Ramos (cell line): ENCODE results near the gene ASB8.

Experiments used
- in situ Hi-C: fragments of 300-500 bp; cut with MboI; formaldehyde crosslinking; loops from one replicate; pipeline ENCODE4 v1.14.3; 2022; ENCODE audit warnings: low sequenced_read_pairs; ENCODE audit not compliant: unreplicated experiment

ASB8 gene

GRCh38 chr12:48157018-48157888 is at the start of gene ASB8:
ASB8 (minus strand) TSS chr12:48157515; CDS start chr12:48153496, 4,019 bp downstream.
- in situ Hi-C loops = no loop called here

DNA sequence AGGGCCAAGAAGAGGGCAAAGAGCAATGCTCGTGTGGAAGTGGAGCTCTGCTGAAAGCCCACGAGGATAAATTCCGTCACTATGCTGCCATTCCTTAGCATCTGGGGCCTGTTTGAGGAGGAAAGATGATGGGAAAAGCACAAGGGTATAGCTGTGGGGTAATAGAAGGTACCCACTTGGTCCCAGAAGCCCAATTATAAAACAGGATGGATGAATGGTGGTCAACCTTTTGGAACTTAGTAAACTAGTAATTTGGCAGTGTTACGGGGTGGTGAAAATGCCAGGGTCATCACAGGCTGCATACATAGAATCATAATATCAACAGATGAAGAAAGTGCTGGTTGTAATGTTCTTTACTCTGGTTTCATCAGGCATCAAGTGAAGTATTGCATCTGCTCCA is 45.9 kb upstream of the ASB8 start, which contains the start of gene OR10AD1:
TSS of gene OR10AD1 (minus strand) at position 101 of the 400 bp plus-strand sequence. CDS start at position 101, 0 bp downstream.
- in situ Hi-C loops = no loop called here

DNA sequence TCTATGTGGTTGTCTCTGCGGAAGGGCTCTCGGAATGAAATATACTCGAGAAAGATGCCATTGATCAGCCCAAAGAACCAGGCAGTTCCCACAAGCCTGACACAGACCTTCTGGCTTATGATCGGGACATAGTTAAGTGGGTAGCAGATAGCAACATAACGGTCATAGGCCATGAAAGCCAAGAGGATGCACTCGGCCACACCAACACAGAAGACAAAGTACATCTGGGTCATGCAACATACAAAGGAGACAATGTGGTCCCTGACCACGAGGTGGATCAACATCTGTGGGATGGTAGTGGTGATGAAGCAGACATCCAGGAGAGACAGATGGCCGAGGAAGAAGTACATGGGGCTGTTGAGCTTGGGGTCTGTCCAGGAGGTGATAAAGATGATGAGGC is 45.5 kb upstream of the ASB8 start:
- in situ Hi-C loops = no loop called here

DNA sequence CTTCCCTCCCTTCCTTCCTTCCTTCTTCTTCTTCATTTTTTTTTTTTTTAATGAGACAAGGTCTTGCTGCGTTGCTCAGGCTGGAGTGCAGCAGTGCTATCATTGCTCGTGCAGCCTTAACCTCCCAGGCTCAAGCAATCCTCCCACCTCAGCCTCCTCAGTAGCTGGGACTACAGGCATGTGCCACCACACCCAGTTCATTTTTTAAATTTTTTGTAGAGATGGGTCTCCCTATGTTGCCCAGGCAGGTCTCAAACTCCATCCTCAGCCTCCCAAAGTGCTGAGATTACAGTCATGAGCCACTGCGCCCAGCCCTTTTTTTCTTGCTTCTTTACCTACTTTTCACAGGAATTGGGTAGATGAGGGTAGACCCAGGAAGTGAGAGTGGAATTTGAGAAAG is 44.2 kb upstream of the ASB8 start:
- in situ Hi-C loops = no loop called here

DNA sequence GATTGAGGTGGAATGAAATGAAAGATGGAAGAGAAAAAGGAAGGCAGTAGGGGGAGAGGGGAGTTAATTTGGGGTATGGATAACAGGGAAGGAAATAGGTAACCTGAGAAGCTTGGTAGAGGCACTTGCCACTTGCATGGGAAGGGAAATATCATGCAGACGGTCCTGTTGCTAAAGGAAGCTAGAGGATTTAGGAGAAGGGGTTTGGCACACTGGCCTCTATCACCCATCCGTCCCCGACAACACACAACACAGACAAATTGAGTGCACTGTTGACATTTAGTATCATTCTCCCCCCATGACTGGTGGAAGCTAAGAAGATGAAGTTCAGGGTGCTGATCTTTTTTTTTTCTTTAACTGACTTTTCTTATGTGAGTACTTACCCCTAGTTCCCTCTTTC is 43.8 kb upstream of the ASB8 start:
- in situ Hi-C loops = no loop called here

GRCh38 chr12:48199774-48200221 is 42.5 kb upstream of the ASB8 start:
- in situ Hi-C loops = no loop called here

GRCh38 chr12:48198985-48199384 is 41.7 kb upstream of the ASB8 start:
- in situ Hi-C loops = no loop called here

DNA sequence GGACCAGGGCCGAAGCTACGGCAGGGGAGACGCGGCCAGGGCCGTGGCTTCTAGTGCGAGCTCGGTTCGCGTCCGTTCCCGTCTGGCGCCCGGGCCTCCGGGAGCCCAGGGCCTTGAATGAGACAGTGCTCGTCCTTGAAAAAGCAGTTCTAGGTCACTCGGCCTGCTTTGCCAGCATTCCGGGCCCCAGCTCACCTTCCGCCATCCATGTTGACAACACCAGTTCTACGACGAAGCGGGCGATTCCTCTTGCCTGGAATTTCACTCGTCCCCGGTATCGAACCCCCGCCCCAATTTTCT is 41.3 kb upstream of the ASB8 start:
- in situ Hi-C loops = no loop called here

- in situ Hi-C loops = no loop called here
These were observed 40.8 kb upstream of the ASB8 start for GRCh38 chr12:48197971-48198671.

DNA sequence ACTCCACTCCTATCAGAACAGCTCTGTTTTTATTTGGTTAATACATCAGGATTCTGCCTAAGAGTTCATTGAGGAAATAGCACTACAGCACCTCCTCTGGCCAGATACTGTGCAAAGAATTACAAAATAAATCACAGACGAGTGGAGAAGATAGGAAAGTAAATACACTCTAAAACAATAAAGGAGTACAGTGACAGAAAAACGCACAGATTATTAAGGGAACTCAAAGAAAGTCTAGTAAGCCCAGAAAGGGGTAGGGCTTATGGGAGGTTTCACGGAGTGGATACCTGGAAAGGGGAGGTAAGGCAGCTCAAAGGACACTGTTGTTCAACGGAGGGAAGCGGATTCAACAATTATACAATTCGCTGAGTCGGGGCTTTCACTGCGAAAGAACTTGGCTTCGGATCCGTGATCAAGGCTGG is 40.2 kb upstream of the ASB8 start:
- in situ Hi-C loops = no loop called here

GRCh38 chr12:48194799-48195201 is 37.5 kb upstream of the ASB8 start:
- in situ Hi-C loops = no loop called here

- in situ Hi-C loops = no loop called here
These were observed 36.3 kb upstream of the ASB8 start for GRCh38 chr12:48193623-48194022.

- in situ Hi-C loops = no loop called here
These were observed 35.5 kb upstream of the ASB8 start for GRCh38 chr12:48192861-48193260.

DNA sequence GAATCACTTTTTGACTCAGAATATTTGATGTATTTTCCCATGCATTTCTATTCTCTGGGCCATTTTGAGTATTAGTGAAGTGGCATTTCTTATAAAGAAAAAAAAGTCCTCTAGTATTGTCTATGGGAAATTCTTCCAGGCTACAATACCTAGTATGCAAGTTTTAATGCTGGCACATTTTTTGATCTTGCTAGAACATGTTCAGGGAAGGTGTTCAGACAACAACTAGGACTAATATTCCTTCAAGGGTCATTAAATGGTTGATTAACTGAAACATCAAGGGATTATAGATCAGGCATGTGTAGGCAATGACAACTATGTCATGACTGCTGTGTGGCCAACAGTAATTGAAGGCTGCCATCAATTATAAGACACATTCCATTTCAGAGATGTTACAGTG is 33.8 kb upstream of the ASB8 start:
- in situ Hi-C loops = no loop called here

- in situ Hi-C loops = no loop called here
These were observed 32.2 kb upstream of the ASB8 start for GRCh38 chr12:48189331-48190125.

DNA sequence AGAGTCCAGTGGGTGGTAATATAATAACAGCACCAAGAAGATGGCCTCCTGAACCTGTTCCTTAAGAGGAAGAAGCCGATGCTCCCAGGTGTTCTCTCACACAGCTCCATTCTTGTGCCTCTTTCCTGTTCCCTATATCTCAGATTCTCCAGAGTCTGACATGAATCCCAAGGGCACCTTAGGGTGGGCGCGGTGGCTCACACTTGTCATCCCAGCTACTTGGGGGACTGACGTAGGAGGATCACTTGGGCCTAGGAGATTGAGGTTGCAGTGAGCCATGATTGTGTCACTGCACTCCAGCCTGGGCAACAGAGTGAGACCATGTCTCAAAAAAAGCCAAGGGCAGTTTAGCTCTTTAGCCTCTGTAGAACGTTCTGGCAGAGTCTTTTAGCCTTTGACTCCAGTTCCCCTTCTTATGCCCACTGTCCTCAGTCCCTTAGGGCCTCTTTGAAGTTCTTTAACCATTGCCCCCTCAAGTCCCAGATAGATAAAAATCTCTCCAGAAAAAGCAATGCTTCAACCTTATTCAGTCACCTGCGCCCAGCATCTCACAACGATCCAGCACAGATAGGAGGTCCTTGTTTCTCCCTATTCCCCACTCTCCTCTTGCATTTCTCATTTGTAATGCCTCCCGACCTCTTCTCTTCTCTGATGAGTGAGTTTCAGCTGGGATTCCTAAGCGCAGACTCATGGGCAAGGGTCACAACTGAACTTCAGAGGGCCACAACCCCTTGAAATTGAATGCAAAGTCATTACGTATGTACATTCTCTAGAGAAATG is 30.8 kb upstream of the ASB8 start:
- in situ Hi-C loops = no loop called here

GRCh38 chr12:48185181-48185919 is 28.0 kb upstream of the ASB8 start:
- in situ Hi-C loops = no loop called here

- in situ Hi-C loops = no loop called here
These were observed 27.2 kb upstream of the ASB8 start for GRCh38 chr12:48184549-48184922.

GRCh38 chr12:48183876-48184548 is 26.7 kb upstream of the ASB8 start:
- in situ Hi-C loops = no loop called here
